Stimulated activated CD4-positive, alpha-beta T cell treated with anti-CD3 and anti-CD28 coated beads, Interleukin-4, amount 100 ng/mL, for 48 hours (primary cell): ENCODE data around the gene PTER.

Experiments used
- DNase-seq, 2 donors: peaks; one replicate each; pipeline ENCODE4 v3.0.0-alpha.2; 2020; ENCODE audit warnings: low read depth in 2 of 2

The PTER gene

GRCh38 chr10:16544099-16544498 lies 107.3 kb downstream of the PTER start:
- DNase-seq = no peak

GRCh38 chr10:16544591-16544990 lies 107.8 kb downstream of the PTER start:
- no peak for DNase-seq

- DNase-seq = no peak
Measured at GRCh38 chr10:16545116-16545736, 108.4 kb downstream of the PTER start.

- DNase-seq = no peak
Measured at GRCh38 chr10:16547973-16548372, 111.2 kb downstream of the PTER start.

- no peak for DNase-seq
Measured at GRCh38 chr10:16559236-16559773, 122.5 kb downstream of the PTER start.

- no peak for DNase-seq
Measured at GRCh38 chr10:16562891-16563290, 126.1 kb downstream of the PTER start.
